ENCODE results near the gene TMEM87A. TPM values are rescaled to one million over a fixed set of nuclear protein-coding genes. Genes with fewer than 3 reads are reported as not detected.
"Not testable (repeated sequence)": the region's sequence is repeated elsewhere in the genome, so short reads cannot be mapped to it uniquely, and the experiment has no call there.

The TMEM87A gene
- total RNA-seq, 2 experiments from 2014 or later: 34.8 to 35.8 TPM

DNA sequence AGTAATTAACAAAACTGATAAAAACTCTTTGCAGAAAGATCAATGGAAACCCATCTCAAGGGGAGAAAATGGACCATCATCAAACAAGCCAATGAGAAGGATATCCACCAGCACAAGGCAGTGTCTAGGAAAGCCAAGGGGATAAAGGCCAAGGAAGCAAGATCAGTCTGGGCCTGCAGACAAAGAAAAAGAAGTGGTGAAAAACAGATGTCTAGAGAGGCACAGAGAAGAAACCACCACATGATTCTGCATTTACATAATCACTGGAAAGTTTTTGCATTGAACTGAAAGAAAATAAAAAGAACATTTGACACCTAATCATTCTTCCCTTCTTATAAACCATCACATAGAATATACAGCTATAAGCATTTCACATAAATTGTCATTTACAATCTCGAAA, 42.1 kb downstream of the TMEM87A start:
- Mint-ChIP-seq H3K4me1 (no peaks in the 10 kb centered on the region), H3K4me3 (no peak overlapping the region), H3K27me3 (no peaks in the 10 kb centered on the region), H3K9me3 (no peaks in the 10 kb centered on the region), H3K36me3 (peaks cover 13% of the 10 kb centered on the region), H3K27ac (no peak overlapping the region)
- no peak for DNase-seq

DNA sequence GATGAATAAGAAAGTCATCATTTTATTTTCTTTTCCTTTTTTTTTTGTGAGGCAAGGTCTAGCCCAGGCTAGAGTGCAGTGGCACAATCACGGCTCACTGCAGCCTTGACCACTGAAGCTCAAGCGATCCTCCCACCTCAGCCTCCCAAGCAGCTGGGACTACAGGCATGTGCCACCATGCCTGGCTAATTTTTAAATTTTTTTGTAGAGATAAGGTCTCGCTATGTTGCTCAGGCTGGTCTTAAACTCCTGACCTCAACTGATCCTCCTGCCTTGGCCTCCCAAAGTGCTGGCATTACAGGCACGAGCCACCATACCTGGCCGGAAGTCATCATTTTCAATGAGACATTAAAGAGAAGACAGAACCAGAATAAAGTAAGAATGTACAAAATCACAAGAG, 44.3 kb downstream of the TMEM87A start:
- not testable (repeated sequence) for H3K27me3 Mint-ChIP-seq, H3K4me3 Mint-ChIP-seq, H3K4me1 Mint-ChIP-seq, DNase-seq, H3K9me3 Mint-ChIP-seq, H3K27ac Mint-ChIP-seq
- H3K36me3 Mint-ChIP-seq: peaks cover 16% of the 10 kb centered on the region

DNA sequence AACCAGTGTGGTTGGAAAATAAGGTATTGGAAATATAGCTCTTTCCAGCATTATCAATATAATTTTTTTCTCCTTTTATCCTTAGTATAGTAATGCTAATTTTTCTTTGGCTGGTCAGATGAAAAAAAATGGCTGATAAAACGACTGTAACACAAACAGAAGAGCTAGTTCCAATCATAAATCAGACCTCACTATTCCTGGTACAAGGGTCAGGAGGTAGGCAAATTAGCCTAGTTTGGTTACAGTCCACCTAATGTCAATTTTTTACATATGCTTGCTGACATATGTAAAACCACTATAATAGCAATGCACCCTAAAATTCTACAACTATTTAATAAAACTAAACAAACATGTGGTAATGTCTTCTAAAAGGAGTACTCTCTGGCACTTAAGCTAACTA, 45.2 kb downstream of the TMEM87A start:
- Mint-ChIP-seq H3K4me1 (no peaks in the 10 kb centered on the region), H3K9me3 (no peaks in the 10 kb centered on the region), H3K27ac (no peak overlapping the region), H3K4me3 (no peak overlapping the region), H3K27me3 (no peaks in the 10 kb centered on the region), H3K36me3 (peaks cover 16% of the 10 kb centered on the region)
- DNase-seq: no peak

DNA sequence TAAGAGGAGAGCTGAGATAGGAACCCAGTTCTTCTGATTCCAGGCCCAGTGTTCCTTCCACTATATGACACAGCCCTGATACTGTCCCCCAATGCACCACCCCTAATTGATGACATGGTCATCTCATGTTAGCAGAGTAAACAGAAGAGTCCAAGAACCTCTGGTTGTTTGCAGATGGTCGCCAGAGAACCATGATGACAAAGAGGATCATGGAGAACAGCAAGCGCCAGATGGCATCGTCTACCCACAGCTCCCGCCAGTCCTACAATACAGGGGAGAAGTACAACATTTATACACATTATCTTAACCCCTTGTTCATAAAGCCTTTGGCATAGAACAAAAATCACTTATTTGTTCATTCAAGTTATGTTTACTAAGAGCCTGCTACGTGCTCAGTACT, 46.6 kb downstream of the TMEM87A start:
- Mint-ChIP-seq H3K36me3 (peaks cover 12% of the 10 kb centered on the region), H3K9me3 (no peaks in the 10 kb centered on the region), H3K4me3 (no peak overlapping the region), H3K27ac (no peak overlapping the region), H3K4me1 (no peaks in the 10 kb centered on the region), H3K27me3 (no peaks in the 10 kb centered on the region)
- DNase-seq: no peak

DNA sequence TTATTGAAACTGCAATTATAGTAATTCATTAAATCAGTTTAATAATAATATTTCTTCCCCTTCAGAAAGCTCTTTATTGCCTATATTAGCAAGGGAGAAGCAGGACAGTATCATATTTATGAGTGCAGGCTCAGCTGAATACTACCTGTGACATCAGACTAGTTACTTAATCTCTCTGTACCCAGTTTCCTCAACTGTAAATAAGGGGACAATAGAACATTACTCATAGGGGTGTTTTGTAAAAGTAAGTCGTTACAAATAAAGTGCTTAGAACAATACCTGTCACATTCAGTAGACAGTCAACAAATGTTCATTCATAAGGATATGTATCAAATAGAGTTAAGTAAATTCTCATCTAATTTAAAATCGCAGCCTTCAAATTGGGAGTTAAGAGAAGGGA, 53.0 kb downstream of the TMEM87A start:
- H3K36me3 Mint-ChIP-seq: peaks cover 14% of the 10 kb centered on the region
- no peak overlapping the region for H3K4me3 Mint-ChIP-seq
- H3K9me3 Mint-ChIP-seq: no peaks in the 10 kb centered on the region
- DNase-seq: no peak
- peaks cover 8% of the 10 kb centered on the region for H3K4me1 Mint-ChIP-seq
- no peaks in the 10 kb centered on the region for H3K27me3 Mint-ChIP-seq
- no peak overlapping the region for H3K27ac Mint-ChIP-seq

DNA sequence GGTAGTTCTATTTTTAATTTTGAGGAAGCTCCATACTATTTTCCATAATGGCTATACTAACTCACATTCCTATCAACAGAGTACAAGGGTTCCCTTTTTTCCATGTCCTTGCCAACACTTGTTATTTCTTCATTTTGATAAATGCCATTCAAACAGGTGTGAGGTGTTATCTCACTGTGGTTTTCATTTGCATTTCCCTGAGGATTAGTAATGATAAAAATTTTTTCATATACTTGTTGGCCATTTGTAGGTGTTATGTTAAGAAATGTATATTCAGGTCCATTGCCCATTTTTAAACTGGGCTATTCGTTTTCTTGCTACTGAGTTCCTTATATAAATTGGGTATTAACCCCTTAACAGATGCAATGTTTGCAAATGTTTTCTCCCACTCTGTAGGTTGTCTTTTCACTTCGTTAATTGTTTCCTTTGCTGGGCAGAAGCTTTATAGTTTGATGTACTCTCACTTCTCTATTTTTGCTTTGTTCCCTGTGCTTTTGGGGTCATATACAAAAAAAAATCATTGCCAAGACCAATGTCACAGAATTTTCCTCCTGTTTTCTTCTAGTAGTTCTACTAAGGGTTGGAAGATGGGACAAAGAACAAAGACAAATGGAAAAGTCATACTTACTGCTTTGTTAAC, 54.2 kb downstream of the TMEM87A start:
- no peak overlapping the region for H3K4me3 Mint-ChIP-seq
- no peaks in the 10 kb centered on the region for H3K27me3 Mint-ChIP-seq
- DNase-seq: no peak
- peaks cover 15% of the 10 kb centered on the region for H3K4me1 Mint-ChIP-seq
- H3K9me3 Mint-ChIP-seq: no peaks in the 10 kb centered on the region
- peak overlapping the region; percentile 22 for H3K27ac Mint-ChIP-seq
- peaks cover 12% of the 10 kb centered on the region for H3K36me3 Mint-ChIP-seq

DNA sequence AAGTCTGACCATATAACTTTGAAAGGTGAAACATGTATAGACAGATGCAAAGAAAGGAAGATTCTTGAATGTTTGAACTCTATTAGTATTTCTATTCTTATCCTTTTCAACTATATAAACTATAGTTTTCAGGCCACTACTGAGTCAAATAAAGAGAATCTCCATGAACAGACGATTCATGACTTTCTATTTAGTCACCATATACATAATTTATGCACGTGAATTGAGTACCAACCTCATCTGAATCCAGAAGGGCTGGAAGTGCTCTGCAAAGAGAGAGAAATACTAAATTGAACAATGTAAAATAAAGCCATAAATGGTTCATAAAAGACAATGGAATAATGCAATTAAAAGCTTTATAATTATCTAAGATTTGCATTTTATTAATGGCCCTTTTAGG, 55.7 kb downstream of the TMEM87A start:
- DNase-seq: no peak
- Mint-ChIP-seq H3K27ac (no peak overlapping the region), H3K4me1 (peaks cover 15% of the 10 kb centered on the region), H3K4me3 (no peak overlapping the region), H3K9me3 (no peaks in the 10 kb centered on the region), H3K27me3 (no peaks in the 10 kb centered on the region), H3K36me3 (peaks cover 13% of the 10 kb centered on the region)

DNA sequence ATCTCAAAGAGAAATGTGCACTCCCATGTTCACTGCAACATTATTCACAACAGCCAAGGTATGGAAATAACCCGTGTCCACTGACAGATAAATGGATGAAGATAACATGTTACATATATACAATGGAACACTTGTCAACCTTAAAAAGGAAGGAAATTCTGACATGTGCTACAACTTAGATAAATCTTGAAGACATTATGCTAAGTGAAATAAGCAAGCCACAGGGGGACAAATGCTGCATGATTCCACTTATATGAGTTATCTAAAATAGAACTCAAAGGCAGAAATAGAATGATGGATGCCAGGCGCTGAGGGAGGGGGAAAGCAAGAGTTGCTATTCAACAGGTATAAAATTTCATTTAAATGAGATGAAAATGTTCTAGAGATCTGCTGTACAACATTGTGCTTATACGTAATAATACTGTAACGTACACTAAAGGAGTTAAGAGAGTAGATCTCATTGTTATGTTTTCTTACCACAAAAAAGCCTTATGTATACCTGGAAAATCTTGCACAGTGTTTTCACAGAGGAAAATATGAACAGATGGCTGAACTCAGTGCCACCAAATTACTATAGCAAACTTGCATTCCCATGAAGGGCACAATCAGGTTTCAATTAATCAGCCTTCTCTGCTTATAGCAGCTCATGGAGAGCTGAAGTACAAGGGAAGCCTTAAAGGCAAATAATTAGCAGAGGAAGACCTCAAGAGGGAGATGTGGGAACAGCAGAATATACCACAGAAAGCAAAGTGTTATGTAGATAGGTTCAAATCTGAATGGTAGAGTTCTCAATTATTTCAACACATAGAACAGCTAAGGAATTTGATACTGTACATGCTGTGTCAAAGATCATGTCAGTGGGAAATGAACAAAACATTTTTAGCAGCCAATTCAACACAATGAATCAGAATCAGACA, 57.1 kb downstream of the TMEM87A start:
- DNase-seq: no peak
- peaks cover 16% of the 10 kb centered on the region for H3K36me3 Mint-ChIP-seq
- no peak overlapping the region for H3K4me3 Mint-ChIP-seq
- H3K9me3 Mint-ChIP-seq: no peaks in the 10 kb centered on the region
- no peaks in the 10 kb centered on the region for H3K27me3 Mint-ChIP-seq
- peak overlapping the region; percentile 22 for H3K27ac Mint-ChIP-seq
- peaks cover 15% of the 10 kb centered on the region for H3K4me1 Mint-ChIP-seq

DNA sequence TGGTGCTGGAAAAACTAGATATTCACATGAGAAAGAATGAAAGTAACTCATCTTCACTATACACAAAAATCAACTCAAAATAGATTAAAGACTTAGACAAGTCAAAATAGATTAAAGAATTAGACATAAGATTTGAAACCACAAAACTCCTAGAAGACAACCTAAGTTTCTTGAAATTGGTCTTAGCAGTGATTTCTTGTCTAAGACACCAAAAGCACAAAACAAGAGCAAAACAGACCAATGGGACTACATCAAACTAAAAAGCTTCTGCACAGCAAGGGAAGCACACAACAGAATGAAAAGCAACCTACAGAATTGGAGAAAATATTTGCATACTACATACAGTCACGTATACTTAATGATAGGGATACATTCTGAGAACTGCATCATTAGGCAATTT, 58.6 kb downstream of the TMEM87A start:
- Mint-ChIP-seq H3K36me3 (peaks cover 16% of the 10 kb centered on the region), H3K9me3 (no peaks in the 10 kb centered on the region), H3K27me3 (no peaks in the 10 kb centered on the region), H3K4me3 (no peak overlapping the region), H3K27ac (peak overlapping the region; percentile 3), H3K4me1 (peaks cover 15% of the 10 kb centered on the region)
- DNase-seq: no peak

DNA sequence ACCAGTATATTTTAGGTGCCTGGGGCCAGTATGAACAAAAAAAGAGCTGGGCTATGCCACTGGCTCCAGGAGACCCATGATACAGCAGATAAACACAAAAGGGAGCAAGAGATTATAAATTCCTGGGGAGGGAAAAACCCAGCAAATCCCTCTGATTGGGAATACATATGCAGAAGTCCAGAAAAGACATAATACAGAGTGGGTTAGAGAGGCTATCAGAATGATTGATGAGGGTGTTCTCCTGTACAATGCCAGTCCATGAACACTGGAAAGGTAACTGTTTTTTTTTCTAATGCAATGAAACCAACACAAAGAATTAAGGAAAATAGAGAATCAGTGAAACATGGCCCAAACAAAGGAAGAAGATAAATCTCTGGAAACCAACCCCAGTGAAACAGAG, 59.7 kb downstream of the TMEM87A start:
- DNase-seq: no peak
- Mint-ChIP-seq H3K27me3 (no peaks in the 10 kb centered on the region), H3K36me3 (peaks cover 13% of the 10 kb centered on the region), H3K4me1 (peaks cover 17% of the 10 kb centered on the region), H3K9me3 (no peaks in the 10 kb centered on the region), H3K4me3 (no peak overlapping the region), H3K27ac (no peak overlapping the region)

DNA sequence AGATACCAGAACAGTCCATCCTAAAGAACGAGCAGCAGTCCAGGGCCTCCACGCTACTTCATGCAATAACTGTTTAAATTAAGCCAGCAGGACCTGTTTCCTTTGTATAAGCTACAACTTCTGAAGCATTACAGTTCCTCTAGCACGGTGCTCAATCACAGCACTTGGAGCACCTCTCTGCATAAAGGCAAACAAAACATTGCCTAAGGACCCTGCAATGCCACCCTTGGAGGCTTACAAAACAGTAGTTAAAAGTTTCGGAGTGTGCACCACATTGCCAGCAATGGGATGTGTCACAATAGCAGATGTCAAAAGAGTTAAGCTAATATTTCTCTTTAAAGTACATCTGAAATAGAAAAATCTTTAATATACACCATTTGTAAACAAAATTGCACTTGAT, 62.5 kb downstream of the TMEM87A start:
- no peak overlapping the region for H3K4me3 Mint-ChIP-seq
- H3K27ac Mint-ChIP-seq: no peak overlapping the region
- peaks cover 30% of the 10 kb centered on the region for H3K4me1 Mint-ChIP-seq
- H3K36me3 Mint-ChIP-seq: peaks cover 21% of the 10 kb centered on the region
- no peaks in the 10 kb centered on the region for H3K27me3 Mint-ChIP-seq
- no peaks in the 10 kb centered on the region for H3K9me3 Mint-ChIP-seq
- no peak for DNase-seq

DNA sequence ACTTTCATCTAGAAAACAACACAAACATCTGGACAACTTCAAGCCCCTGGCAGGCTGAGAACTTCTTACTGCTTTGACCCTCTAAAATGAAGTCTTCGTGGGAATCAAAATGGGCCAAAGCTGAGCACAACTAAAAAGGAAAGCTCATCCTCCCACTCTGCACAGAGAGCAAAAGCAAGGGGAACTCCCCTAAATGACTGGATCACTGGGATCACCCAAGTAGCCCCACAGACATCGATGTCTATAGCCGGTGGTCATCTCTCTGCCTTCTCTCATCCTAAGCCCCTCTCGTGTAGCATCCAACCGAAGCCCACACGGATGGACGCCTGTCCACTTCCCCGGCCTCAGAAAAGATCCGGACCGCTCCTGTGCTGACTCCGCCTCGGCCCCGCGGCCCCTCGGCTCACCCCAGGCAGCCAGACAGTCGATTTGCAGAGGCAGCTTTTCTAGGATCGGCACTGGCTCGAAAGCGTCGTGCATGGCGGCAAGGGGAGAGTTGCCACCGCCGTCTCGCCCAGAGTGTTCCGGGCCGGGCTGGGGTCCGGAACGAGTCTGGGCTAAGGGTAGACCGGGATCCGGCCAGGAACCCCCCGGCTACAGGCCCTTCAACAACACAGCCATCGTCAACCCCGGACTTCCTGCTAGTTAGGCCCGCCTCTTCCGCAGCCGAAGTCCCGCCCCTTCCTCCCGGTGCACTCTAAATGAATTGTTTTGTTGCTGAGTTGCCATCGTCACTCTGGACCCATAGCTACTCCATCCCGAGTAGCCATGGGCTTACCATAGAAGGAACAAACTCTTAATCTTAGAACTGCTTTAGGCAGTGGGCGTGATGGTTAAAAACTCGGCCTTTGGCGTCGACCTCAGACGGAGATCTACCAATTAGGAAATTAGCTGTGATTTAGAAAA, 65.3 kb downstream of the TMEM87A start, which contains the start of gene VPS39:
VPS39 (minus strand) TSS at position 631 of the 906 bp plus-strand sequence; CDS start at position 480, 151 bp downstream.
- Mint-ChIP-seq H3K36me3 (peaks cover 15% of the 10 kb centered on the region), H3K27me3 (no peaks in the 10 kb centered on the region), H3K9me3 (no peaks in the 10 kb centered on the region), H3K27ac (peak within 1 kb of the TSS; percentile 96), H3K4me1 (peaks cover 33% of the 10 kb centered on the region), H3K4me3 (peak within 1 kb of the TSS; percentile 97)
- DNase-seq: peak; percentile 83

DNA sequence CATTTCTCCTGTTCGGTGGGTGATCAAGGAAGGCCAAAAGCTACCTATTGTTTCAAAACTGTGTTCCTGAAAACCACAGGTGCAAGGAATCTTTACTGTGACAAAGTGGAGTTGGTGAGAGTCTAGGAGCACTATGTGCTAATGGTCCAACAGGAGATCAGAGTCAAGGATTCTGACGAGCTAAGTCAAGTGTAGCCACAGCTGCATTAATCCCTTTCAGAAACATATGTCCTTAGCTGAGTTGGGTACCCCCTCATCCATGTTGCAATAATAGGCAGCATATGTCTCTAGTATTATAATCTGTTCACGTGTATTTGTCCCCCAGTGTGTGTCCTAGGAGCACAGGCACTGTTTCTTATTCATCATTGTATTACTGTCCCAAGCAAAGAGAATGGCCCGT, 66.8 kb downstream of the TMEM87A start:
- H3K9me3 Mint-ChIP-seq: no peaks in the 10 kb centered on the region
- peak overlapping the region; percentile 97 for H3K4me3 Mint-ChIP-seq
- peaks cover 15% of the 10 kb centered on the region for H3K36me3 Mint-ChIP-seq
- H3K27me3 Mint-ChIP-seq: no peaks in the 10 kb centered on the region
- DNase-seq: no peak
- peaks cover 37% of the 10 kb centered on the region for H3K4me1 Mint-ChIP-seq
- H3K27ac Mint-ChIP-seq: no peak overlapping the region

DNA sequence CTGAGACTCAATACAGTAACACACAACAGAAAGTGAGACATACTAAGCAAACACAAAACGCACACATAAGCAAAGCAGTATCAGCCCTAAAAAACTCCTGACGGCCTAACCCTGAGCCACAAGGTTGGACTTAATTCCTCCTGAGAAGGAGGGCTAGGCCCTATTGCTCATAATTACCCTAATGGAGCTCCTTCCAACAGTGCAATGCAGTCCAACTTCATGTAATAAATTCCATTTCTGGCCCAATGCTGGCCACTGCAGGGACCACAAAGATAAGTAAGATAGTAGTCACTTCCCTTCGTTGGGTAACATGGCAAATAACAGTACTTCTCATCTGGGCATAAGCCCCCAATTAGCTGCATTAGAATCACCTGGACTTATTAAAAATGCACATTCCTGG, 69.3 kb downstream of the TMEM87A start:
- Mint-ChIP-seq H3K27me3 (no peaks in the 10 kb centered on the region), H3K9me3 (no peaks in the 10 kb centered on the region), H3K27ac (no peak overlapping the region), H3K36me3 (peaks cover 22% of the 10 kb centered on the region), H3K4me1 (peaks cover 39% of the 10 kb centered on the region), H3K4me3 (no peak overlapping the region)
- no peak for DNase-seq

DNA sequence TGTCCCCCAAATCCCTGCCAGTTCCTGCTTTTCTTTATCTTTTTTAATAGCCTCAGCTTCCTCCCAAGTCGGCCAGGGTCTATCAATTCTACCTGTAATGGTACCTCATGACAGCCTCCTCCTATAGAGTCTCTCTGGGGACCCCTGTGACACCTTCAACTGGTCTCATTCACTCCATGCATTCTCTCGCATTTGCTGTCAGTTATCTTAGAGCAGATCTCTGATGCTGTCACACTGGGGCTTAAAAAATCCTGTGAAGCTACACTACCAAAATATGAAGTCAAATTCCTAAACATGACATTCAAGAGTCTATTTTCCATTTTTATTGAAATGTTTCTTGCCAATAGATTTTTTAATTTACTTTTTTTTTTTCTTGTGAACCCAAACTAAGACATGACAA, 70.6 kb downstream of the TMEM87A start:
- Mint-ChIP-seq H3K4me1 (peaks cover 38% of the 10 kb centered on the region), H3K36me3 (peaks cover 20% of the 10 kb centered on the region), H3K9me3 (no peaks in the 10 kb centered on the region), H3K4me3 (no peak overlapping the region), H3K27ac (no peak overlapping the region), H3K27me3 (no peaks in the 10 kb centered on the region)
- DNase-seq: no peak
